Measurements from ENCODE around the gene TSPOAP1.

- TF ChIP-seq TEAD4 (IDR thresholded peaks at IDR 0.05; ENCODE audit: borderline replicate concordance, insufficient read depth) = no peak
- TF ChIP-seq YY1 (IDR thresholded peaks at IDR 0.05; ENCODE audit: low read depth) = no peak
- TF ChIP-seq IRF3 (IDR thresholded peaks at IDR 0.05; ENCODE audit: low read depth, low read length) = no peak
- no peak for TF ChIP-seq CTCF (IDR thresholded peaks at IDR 0.05)
- TF ChIP-seq USF1 (IDR thresholded peaks at IDR 0.05; ENCODE audit: borderline replicate concordance, low read depth) = no peak
- TF ChIP-seq GABPA (IDR thresholded peaks at IDR 0.05; ENCODE audit: low read depth) = no peak
- no peak for TF ChIP-seq MAX (IDR thresholded peaks at IDR 0.05; ENCODE audit: low read depth)
- TF ChIP-seq NFIC (IDR thresholded peaks at IDR 0.05; ENCODE audit: borderline replicate concordance) = no peak
- no peak for TF ChIP-seq RAD21 (IDR thresholded peaks at IDR 0.05; ENCODE audit: low read length)
These were observed 5.7 kb upstream of the TSPOAP1 start for GRCh38 chr17:58334256-58334655.

All from SK-N-SH (cell line).